ENCODE measurements around the gene FBXO36. TPM values are rescaled to one million over a fixed set of nuclear protein-coding genes. Genes with fewer than 3 reads are reported as not detected.
A peak's percentile ranks its signal among the peaks of the same experiment; 100 is the strongest.
"Not testable (repeated sequence)": the region's sequence is repeated elsewhere in the genome, so short reads cannot be mapped to it uniquely, and the experiment has no call there.

The FBXO36 gene
- total RNA-seq, 6 donors from 2014 or later = 2.4 to 13.8 (median 4.5) TPM

GRCh38 chr2:229921101-229921891 lies 1.0 kb upstream of the FBXO36 start:
- peak in 1 of 2 donors; percentile 81 for DNase-seq
- peaks cover 11 to 29% (median 17%) of the 10 kb centered on the region in 4 donors for H3K4me1 ChIP-seq
- 1% methylated on average over 30 to 40 of the region's 60 CpGs for WGBS, 2 donors

GRCh38 chr2:229921892-229922448 lies 333 bp upstream of the FBXO36 start, which contains the start of gene TRIP12:
TSS of gene TRIP12 (minus strand) at chr2:229922009. CDS start at chr2:229880079, 41,930 bp downstream.
- H3K9me3 ChIP-seq = no peaks in the 10 kb centered on the region
- H3K27ac ChIP-seq = peak within 1 kb of the TSS; percentile 99 to 100 (median 100)
- peak; percentile 90 to 99 for DNase-seq
- peak within 1 kb of the TSS; percentile 89 to 98 (median 91) for H3K4me3 ChIP-seq
- 0% methylated on average over 2 to 36 of the region's 49 CpGs for WGBS, 2 donors
- TF ChIP-seq, protein P1, sequence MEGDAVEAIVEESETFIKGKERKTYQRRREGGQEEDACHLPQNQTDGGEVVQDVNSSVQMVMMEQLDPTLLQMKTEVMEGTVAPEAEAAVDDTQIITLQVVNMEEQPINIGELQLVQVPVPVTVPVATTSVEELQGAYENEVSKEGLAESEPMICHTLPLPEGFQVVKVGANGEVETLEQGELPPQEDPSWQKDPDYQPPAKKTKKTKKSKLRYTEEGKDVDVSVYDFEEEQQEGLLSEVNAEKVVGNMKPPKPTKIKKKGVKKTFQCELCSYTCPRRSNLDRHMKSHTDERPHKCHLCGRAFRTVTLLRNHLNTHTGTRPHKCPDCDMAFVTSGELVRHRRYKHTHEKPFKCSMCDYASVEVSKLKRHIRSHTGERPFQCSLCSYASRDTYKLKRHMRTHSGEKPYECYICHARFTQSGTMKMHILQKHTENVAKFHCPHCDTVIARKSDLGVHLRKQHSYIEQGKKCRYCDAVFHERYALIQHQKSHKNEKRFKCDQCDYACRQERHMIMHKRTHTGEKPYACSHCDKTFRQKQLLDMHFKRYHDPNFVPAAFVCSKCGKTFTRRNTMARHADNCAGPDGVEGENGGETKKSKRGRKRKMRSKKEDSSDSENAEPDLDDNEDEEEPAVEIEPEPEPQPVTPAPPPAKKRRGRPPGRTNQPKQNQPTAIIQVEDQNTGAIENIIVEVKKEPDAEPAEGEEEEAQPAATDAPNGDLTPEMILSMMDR (IDR thresholded peaks at IDR 0.05) = no peak
- TF ChIP-seq POLR2AphosphoS5 (IDR thresholded peaks at IDR 0.05) = peak; percentile 69
- TF ChIP-seq POLR2A (IDR thresholded peaks at IDR 0.05) = peak in 3 of 4 donors; percentile 36 to 55 (median 47)
- H3K4me1 ChIP-seq = peaks cover 11 to 29% (median 17%) of the 10 kb centered on the region in 4 donors
- no peaks in the 10 kb centered on the region for H3K27me3 ChIP-seq
- peaks cover 0 to 7% (median 3%) of the 10 kb centered on the region in 4 donors for H3K36me3 ChIP-seq
- ATAC-seq (ENCODE audit: low FRiP score in 2 of 2) = peak; percentile 94 to 96

More at GRCh38 chr2:229921101-229921891, 1.0 kb upstream of the FBXO36 start:
- ATAC-seq (ENCODE audit: low FRiP score in 2 of 2) = peak; percentile 71 to 78
- Histone ChIP-seq H3K27ac (peak overlapping the region; percentile 99 to 100 (median 100)), H3K9me3 (no peaks in the 10 kb centered on the region), H3K36me3 (peaks cover 0 to 7% (median 3%) of the 10 kb centered on the region in 4 donors), H3K4me3 (peak overlapping the region; percentile 89 to 98 (median 91)), H3K27me3 (no peaks in the 10 kb centered on the region)
- peak; percentile 31 to 40 for TF ChIP-seq POLR2AphosphoS5 (IDR thresholded peaks at IDR 0.05)
- peak in 1 of 4 donors; percentile 45 for TF ChIP-seq POLR2A (IDR thresholded peaks at IDR 0.05)
- TF ChIP-seq, protein P1 (IDR thresholded peaks at IDR 0.05) = no peak
- no peak for TF ChIP-seq EP300 (IDR thresholded peaks at IDR 0.05)

DNA sequence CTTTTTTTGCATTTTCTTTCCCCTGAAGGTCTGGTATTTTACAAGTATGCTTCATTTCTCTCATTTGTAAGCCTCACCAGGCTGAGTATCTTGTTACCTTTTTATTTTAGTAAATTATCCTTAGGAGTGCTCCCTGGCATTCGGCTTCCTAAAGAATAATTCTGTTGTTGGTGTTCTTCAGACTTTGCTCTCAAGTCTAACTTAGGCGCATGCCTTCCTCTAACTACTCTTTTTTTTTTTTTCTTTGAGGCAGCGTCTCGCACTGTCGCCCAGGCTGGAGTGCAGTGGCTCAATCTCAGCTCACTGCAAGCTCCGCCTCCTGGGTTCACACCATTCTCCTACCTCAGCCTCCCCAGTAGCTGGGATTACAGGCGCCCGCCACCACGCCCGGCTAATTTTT lies 2.2 kb downstream of the FBXO36 start:
- ATAC-seq (ENCODE audit: low FRiP score in 2 of 2); H3K36me3 ChIP-seq; DNase-seq; H3K27me3 ChIP-seq; H3K27ac ChIP-seq; H3K4me3 ChIP-seq; H3K9me3 ChIP-seq: not testable (repeated sequence)
- H3K4me1 ChIP-seq = peaks cover 7 to 19% (median 15%) of the 10 kb centered on the region in 4 donors
- 90 to 95% methylated on average over 10 of the region's 10 CpGs for WGBS, 2 donors

GRCh38 chr2:229925201-229925600 lies 2.9 kb downstream of the FBXO36 start:
- DNase-seq = no peak
- no peaks in the 10 kb centered on the region for H3K9me3 ChIP-seq
- no peak overlapping the region for H3K4me3 ChIP-seq
- H3K27ac ChIP-seq = no peak overlapping the region
- ATAC-seq (ENCODE audit: low FRiP score in 2 of 2) = no peak
- H3K36me3 ChIP-seq = no peaks in the 10 kb centered on the region
- H3K4me1 ChIP-seq = peaks cover 3 to 12% (median 9%) of the 10 kb centered on the region in 4 donors
- TF ChIP-seq POLR2AphosphoS5 (IDR thresholded peaks at IDR 0.05) = no peak
- TF ChIP-seq, protein P1 (IDR thresholded peaks at IDR 0.05) = no peak
- TF ChIP-seq EP300 (IDR thresholded peaks at IDR 0.05) = no peak
- no peak for TF ChIP-seq POLR2A (IDR thresholded peaks at IDR 0.05)
- no peaks in the 10 kb centered on the region for H3K27me3 ChIP-seq

DNA sequence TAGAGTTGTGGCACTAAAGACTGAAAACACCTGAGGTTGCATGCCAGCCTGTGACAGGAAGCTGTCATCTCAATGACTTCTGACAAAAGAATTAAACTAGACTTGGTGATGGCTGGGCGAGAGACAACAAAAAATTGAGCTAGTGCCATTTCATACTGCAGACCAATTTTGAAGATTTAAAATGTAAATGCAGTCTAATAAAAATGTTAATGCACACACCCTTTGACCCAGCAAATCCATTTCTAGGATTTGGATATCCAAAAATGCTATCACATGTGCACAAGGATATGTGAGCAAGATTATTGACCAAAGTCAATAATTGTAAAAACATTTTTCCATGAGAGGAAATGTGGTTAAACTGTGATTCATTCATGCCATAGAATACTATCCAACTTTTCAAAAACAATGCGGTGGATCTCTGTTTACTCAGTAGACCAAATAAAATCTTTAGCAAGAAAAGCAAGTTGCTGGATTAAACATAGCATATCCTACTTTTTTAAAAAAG lies 5.6 kb downstream of the FBXO36 start:
- no peak overlapping the region for H3K4me3 ChIP-seq
- H3K27me3 ChIP-seq = no peaks in the 10 kb centered on the region
- no peak for ATAC-seq (ENCODE audit: low FRiP score in 2 of 2)
- no peak for TF ChIP-seq EP300 (IDR thresholded peaks at IDR 0.05)
- no peak for TF ChIP-seq POLR2AphosphoS5 (IDR thresholded peaks at IDR 0.05)
- no peak for TF ChIP-seq POLR2A (IDR thresholded peaks at IDR 0.05)
- TF ChIP-seq, protein P1 (IDR thresholded peaks at IDR 0.05) = no peak
- no peak overlapping the region for H3K27ac ChIP-seq
- no peaks in the 10 kb centered on the region for H3K36me3 ChIP-seq
- 78 to 92% methylated on average over 2 of the region's 2 CpGs for WGBS, 2 donors
- DNase-seq = no peak
- peaks cover 3 to 8% (median 6%) of the 10 kb centered on the region in 4 donors for H3K4me1 ChIP-seq
- no peaks in the 10 kb centered on the region for H3K9me3 ChIP-seq

Measured in upper lobe of left lung (tissue), 6 donors.